Panc1 (cell line): ENCODE data around the gene ANKLE2. TPM values are rescaled to one million over a fixed set of nuclear protein-coding genes. Genes with fewer than 3 reads are reported as not detected.

Source experiments
- ATAC-seq: fragments of 200-7000 bp; cut with Tn5 transposase; 2 replicates; pipeline ENCODE4 v1.9.1; 2020; ENCODE audit warnings: mild to moderate bottlenecking, moderate library complexity
- BruUV-seq: library from RNA; stranded (reverse); fragments of 400-500 nt; replicated peaks from 2 replicates; lab custom pipeline; 2021; lab: Mats Ljungman, UMichigan
- CTCF ChIA-PET: fragments of 300-600 bp; sonication (Branson Sonifier 250); formaldehyde crosslinking; loops from one replicate; lab custom pipeline; 2022; ENCODE audit warnings: antibody characterized with exemption; lab: Charles Lee
- POLR2A ChIA-PET: fragments of 300-600 bp; sonication (Branson Sonifier 250); formaldehyde crosslinking; loops from one replicate; lab custom pipeline; 2022; ENCODE audit warnings: antibody characterized with exemption; lab: Charles Lee
- DNase-seq: peaks from one replicate; pipeline ENCODE4 v3.0.0-alpha.2; 2010; ENCODE audit warnings: low read depth, low spot score
- H3K27ac ChIP-seq: 2 replicates; pipeline ENCODE4 v1.5.1; 2011; ENCODE audit warnings: mild to moderate bottlenecking, low read length, inconsistent platforms
- H3K27me3 ChIP-seq: fragments of 200-500 bp; sonication (Bioruptor generic); 2 replicates; pipeline ENCODE4 v1.6.0; 2014; ENCODE audit warnings: low read length, inconsistent platforms; ENCODE audit not compliant: control insufficient read depth, insufficient read depth
- H3K36me3 ChIP-seq: fragments of 200-500 bp; sonication (Bioruptor generic); 2 replicates; pipeline ENCODE4 v1.5.1; 2014; ENCODE audit warnings: inconsistent platforms, mild to moderate bottlenecking, low read length, moderate library complexity; ENCODE audit not compliant: control insufficient read depth, insufficient read depth
- H3K4me1 ChIP-seq: 2 replicates; pipeline ENCODE4 v1.5.1; 2011; ENCODE audit warnings: inconsistent platforms, mild to moderate bottlenecking, low read length, moderate library complexity; ENCODE audit not compliant: control insufficient read depth, insufficient read depth
- H3K4me3 ChIP-seq, 2 experiments: 2 replicates each; pipeline ENCODE4 v1.5.1; 2011 to 2012; ENCODE audit warnings: low read depth in 2 of 2, low read length in 2 of 2, mild to moderate bottlenecking in 2 of 2, inconsistent platforms in 1 of 2, moderate library complexity in 1 of 2
- H3K9me3 ChIP-seq: fragments of 200-500 bp; sonication (Bioruptor generic); 2 replicates; pipeline ENCODE4 v1.5.1; 2014; ENCODE audit warnings: low read depth, mild to moderate bottlenecking, inconsistent platforms, low read length, moderate library complexity; ENCODE audit not compliant: control insufficient read depth, insufficient read depth
- CTCF ChIP-seq: fragments of 450-650 bp; IDR thresholded peaks from 2 replicates; pipeline ENCODE4 v1.5.1; 2017; ENCODE audit warnings: mild to moderate bottlenecking
- POLR2AphosphoS5 ChIP-seq: IDR thresholded peaks from 2 replicates; pipeline ENCODE4 v1.6.1; 2012; ENCODE audit warnings: mild to moderate bottlenecking, low read depth, low read length, moderate library complexity
- REST ChIP-seq, 2 experiments: IDR thresholded peaks; 2 replicates each; pipeline ENCODE4 v1.6.1; 2011 to 2012; ENCODE audit warnings: low read depth in 2 of 2, control low read depth in 1 of 2, low read length in 1 of 2, mild to moderate bottlenecking in 1 of 2, moderate library complexity in 1 of 2; ENCODE audit not compliant: insufficient read depth in 1 of 2
- SIN3A ChIP-seq: IDR thresholded peaks from 2 replicates; pipeline ENCODE4 v1.6.1; 2012; ENCODE audit warnings: low read depth, mild to moderate bottlenecking, low read length, moderate library complexity, borderline replicate concordance; ENCODE audit not compliant: insufficient read depth
- TCF7L2 ChIP-seq: IDR thresholded peaks from 2 replicates; pipeline ENCODE4 v1.6.1; 2011; ENCODE audit warnings: mild to moderate bottlenecking, low read depth, low read length, inconsistent platforms
- in situ Hi-C: cut with HindIII; loops from 2 replicates; pipeline ENCODE4 v1.10.0; 2016; ENCODE audit warnings: low sequenced_read_pairs, low pct_unique_long_range_greater_than_20kb
- intact Hi-C: fragments of 100-400 bp; cut with micrococcal nuclease; formaldehyde crosslinking; loops from one replicate; pipeline ENCODE4 v1.10.0; 2022; ENCODE audit not compliant: unreplicated experiment
- total RNA-seq: library from RNA; stranded (reverse); gene quantifications from one replicate; pipeline ENCODE4 v1.2.1, GENCODE V29; 2021; ENCODE audit not compliant: unreplicated experiment

The ANKLE2 gene
- total RNA-seq, 1 experiment from 2014 or later: 88.7 TPM

GRCh38 chr12:132735496-132735895 lies 26.1 kb downstream of the ANKLE2 start:
- in situ Hi-C loops: no loop called here
- POLR2A ChIA-PET: no interaction called here
- Histone ChIP-seq H3K4me3 (no peak overlapping the region), H3K4me1 (no peaks in the 10 kb centered on the region), H3K9me3 (no peaks in the 10 kb centered on the region), H3K27me3 (no peaks in the 10 kb centered on the region), H3K27ac (no peak overlapping the region), H3K36me3 (peaks cover 25% of the 10 kb centered on the region)
- DNase-seq (no peak), ATAC-seq (no peak)
- BruUV-seq: no TSS peak
- CTCF ChIA-PET: no interaction called here
- no peak for TF ChIP-seq POLR2AphosphoS5
- TF ChIP-seq REST (IDR thresholded peaks at IDR 0.05; ENCODE audit: insufficient read depth in 1 of 2, low read depth in 2 of 2, low read length in 1 of 2): no peak
- TF ChIP-seq SIN3A: no peak
- no peak for TF ChIP-seq CTCF
- TF ChIP-seq TCF7L2: no peak
- intact Hi-C loops: no loop called here

GRCh38 chr12:132734206-132734605 lies 27.4 kb downstream of the ANKLE2 start:
- Histone ChIP-seq H3K9me3 (no peaks in the 10 kb centered on the region), H3K27me3 (no peaks in the 10 kb centered on the region), H3K4me3 (no peak overlapping the region), H3K4me1 (peaks cover 5% of the 10 kb centered on the region), H3K27ac (no peak overlapping the region), H3K36me3 (peaks cover 12% of the 10 kb centered on the region)
- ATAC-seq (no peak), DNase-seq (no peak)
- in situ Hi-C loops: no loop called here
- no TSS peak for BruUV-seq
- CTCF ChIA-PET: no interaction called here
- POLR2A ChIA-PET: no interaction called here
- TF ChIP-seq SIN3A (no peak), TCF7L2 (no peak), CTCF (no peak), POLR2AphosphoS5 (no peak), REST (IDR thresholded peaks at IDR 0.05; ENCODE audit: insufficient read depth in 1 of 2, low read depth in 2 of 2, low read length in 1 of 2) (no peak)
- intact Hi-C loops: no loop called here
